Measurements from ENCODE around the gene LRRC9.
"Not testable (repeated sequence)": the region's sequence is repeated elsewhere in the genome, so short reads cannot be mapped to it uniquely, and the experiment has no call there.

Gene LRRC9

DNA sequence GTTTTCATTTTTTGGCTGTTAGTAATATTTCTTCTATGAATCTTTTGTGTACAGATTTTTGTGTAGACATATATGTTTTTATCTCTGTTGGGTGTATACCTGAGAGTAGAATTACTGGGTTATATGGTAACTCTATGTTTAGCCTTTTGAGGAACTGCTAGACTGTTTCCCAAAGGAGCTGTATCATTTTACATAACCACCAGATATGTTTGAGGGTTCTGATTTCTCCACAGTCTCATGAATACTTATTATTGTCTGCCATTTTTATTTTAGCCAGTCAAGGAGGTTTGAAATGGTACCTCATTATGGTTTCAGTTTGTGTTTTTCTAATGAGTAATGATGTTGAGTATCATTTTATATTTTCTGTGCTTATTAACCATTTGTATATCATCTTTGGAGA, 173.7 kb downstream of the LRRC9 start:
- DNase-seq (ENCODE audit: low read depth): no peak
- TF ChIP-seq, protein P1, sequence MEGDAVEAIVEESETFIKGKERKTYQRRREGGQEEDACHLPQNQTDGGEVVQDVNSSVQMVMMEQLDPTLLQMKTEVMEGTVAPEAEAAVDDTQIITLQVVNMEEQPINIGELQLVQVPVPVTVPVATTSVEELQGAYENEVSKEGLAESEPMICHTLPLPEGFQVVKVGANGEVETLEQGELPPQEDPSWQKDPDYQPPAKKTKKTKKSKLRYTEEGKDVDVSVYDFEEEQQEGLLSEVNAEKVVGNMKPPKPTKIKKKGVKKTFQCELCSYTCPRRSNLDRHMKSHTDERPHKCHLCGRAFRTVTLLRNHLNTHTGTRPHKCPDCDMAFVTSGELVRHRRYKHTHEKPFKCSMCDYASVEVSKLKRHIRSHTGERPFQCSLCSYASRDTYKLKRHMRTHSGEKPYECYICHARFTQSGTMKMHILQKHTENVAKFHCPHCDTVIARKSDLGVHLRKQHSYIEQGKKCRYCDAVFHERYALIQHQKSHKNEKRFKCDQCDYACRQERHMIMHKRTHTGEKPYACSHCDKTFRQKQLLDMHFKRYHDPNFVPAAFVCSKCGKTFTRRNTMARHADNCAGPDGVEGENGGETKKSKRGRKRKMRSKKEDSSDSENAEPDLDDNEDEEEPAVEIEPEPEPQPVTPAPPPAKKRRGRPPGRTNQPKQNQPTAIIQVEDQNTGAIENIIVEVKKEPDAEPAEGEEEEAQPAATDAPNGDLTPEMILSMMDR (IDR thresholded peaks at IDR 0.05; ENCODE audit: insufficient read depth, low read depth, low read length, missing control alignments): no peak
- peak overlapping the region; percentile 68 for H3K4me3 ChIP-seq (ENCODE audit: low read depth, low read length)

DNA sequence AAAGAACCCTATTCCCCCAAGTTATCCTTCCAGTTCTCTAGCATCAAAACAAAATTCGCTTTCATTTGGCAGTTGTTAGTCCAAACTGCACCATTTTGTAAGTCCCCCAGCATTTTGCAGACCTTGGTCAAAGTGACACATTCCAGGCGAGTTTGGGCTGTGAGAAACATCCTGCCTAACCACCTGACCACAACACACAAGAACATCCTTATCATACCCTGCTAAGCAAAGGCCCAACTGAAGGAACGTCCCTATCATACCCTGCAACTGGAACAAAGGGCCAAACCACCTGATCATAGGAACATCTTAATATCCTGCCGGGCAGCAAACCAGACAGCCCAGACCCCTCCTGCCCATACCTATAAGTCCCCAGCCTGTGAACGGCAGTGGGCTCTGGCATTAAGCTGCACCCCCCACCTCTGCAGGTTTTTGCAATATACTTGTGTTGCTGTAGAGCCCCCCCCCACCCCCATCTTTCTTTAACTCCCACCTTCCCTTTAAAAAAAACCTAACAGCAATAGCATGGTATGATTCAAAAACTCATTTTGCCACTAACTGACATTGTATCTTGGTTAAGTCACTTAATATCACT, 174.5 kb downstream of the LRRC9 start:
- peak; percentile 68 for DNase-seq (ENCODE audit: low read depth)
- H3K4me3 ChIP-seq (ENCODE audit: low read depth, low read length): peak overlapping the region; percentile 68
- TF ChIP-seq, protein P1 (IDR thresholded peaks at IDR 0.05; ENCODE audit: insufficient read depth, low read depth, low read length, missing control alignments): no peak

DNA sequence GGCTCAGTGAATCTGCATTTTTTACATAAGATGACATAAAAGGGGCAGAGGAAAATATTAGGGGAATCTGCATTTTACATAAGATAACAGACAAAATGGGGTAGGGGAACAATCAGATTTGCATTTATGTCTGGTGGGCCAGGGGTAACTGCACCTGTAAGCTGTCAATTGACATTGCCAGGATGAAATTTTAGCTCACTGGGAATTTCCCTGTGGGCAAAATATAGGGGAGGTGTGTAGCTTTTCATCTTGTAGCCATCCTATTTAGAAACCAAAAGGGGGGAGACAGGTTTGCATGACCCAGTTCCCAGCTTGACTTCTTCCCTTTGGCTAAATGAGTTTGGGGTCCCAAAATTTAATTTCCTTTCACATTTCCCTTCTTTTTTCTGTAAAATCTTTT, 175.3 kb downstream of the LRRC9 start:
- peak overlapping the region; percentile 47 for H3K4me3 ChIP-seq (ENCODE audit: low read depth, low read length)
- TF ChIP-seq, protein P1 (IDR thresholded peaks at IDR 0.05; ENCODE audit: insufficient read depth, low read depth, low read length, missing control alignments): no peak
- DNase-seq (ENCODE audit: low read depth): peak; percentile 52

GRCh38 chr14:60095781-60096450, 176.0 kb downstream of the LRRC9 start:
- TF ChIP-seq, protein P1 (IDR thresholded peaks at IDR 0.05; ENCODE audit: insufficient read depth, low read depth, low read length, missing control alignments): no peak
- H3K4me3 ChIP-seq (ENCODE audit: low read depth, low read length): no peak overlapping the region
- DNase-seq (ENCODE audit: low read depth): no peak

GRCh38 chr14:60097974-60098373, 178.0 kb downstream of the LRRC9 start:
- no peak overlapping the region for H3K4me3 ChIP-seq (ENCODE audit: low read depth, low read length)
- TF ChIP-seq, protein P1 (IDR thresholded peaks at IDR 0.05; ENCODE audit: insufficient read depth, low read depth, low read length, missing control alignments): no peak
- no peak for DNase-seq (ENCODE audit: low read depth)

GRCh38 chr14:60099855-60100254, 179.9 kb downstream of the LRRC9 start:
- DNase-seq (ENCODE audit: low read depth); H3K4me3 ChIP-seq (ENCODE audit: low read depth, low read length): not testable (repeated sequence)

DNA sequence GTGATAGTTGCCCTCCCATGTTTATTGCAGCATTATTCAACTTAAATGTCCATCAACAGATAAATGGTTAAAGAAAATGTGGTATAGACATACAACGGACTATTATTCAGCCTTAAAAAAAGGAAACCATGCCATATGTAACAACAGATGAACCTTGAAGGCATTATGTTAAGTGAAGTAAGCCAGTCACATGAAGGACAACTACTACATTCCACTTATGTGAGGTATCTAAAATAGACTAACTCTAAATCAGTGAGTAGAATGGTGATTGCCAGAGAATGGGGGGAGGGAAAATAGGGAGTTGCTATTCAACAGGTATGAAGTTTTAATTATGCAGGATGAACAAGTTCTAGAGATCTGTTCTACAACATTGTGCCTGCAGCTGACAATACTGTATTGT, 181.8 kb downstream of the LRRC9 start:
- TF ChIP-seq, protein P1 (IDR thresholded peaks at IDR 0.05; ENCODE audit: insufficient read depth, low read depth, low read length, missing control alignments): no peak
- DNase-seq (ENCODE audit: low read depth): no peak
- no peak overlapping the region for H3K4me3 ChIP-seq (ENCODE audit: low read depth, low read length)

Measured in GM12865 (cell line).